Sciatic nerve (tissue), 2 donors: ENCODE measurements around the gene TMEM178B. TPM values are rescaled to one million over a fixed set of nuclear protein-coding genes. Genes with fewer than 3 reads are reported as not detected.
"Not testable (repeated sequence)": the region's sequence is repeated elsewhere in the genome, so short reads cannot be mapped to it uniquely, and the experiment has no call there.

Source experiments
- ATAC-seq: fragments of 200-7000 bp; cut with Tn5 transposase; one replicate; pipeline ENCODE4 v1.9.1; 2020; ENCODE audit warnings: mild to moderate bottlenecking, moderate library complexity
- DNase-seq: peaks from one replicate; pipeline ENCODE4 v3.0.0-alpha.2; 2020; ENCODE audit warnings: low spot score
- intact Hi-C: fragments of 100-400 bp; cut with DNase I; formaldehyde crosslinking; loops from one replicate; pipeline ENCODE4 v1.14.2; 2022
- total RNA-seq: library from RNA; stranded (reverse); fragmentation: NEBNext Ultra II Directional; extraction: Animal tissue kit (Norgen Biotek cat#: 25700); gene quantifications from one replicate; pipeline ENCODE4 v1.2.1, GENCODE V29; 2021
- donor health status: DM: no; HTN: no; CAD: no.
- donor health status: DM: no; HTN: no; CAD: no.

Gene TMEM178B
- total RNA-seq, 1 donor from 2014 or later: 1.1 TPM

- intact Hi-C loops: no loop called here
- DNase-seq: no peak
- ATAC-seq: no peak
These were observed 93.1 kb downstream of the TMEM178B start for GRCh38 chr7:141166926-141167325.

GRCh38 chr7:141167381-141167964, 93.6 kb downstream of the TMEM178B start:
- DNase-seq (no peak), ATAC-seq (no peak)
- intact Hi-C loops: no loop called here

- DNase-seq, ATAC-seq, intact Hi-C loops: not testable (repeated sequence)
These were observed 95.3 kb downstream of the TMEM178B start for GRCh38 chr7:141169157-141169556.

GRCh38 chr7:141175728-141176127, 101.9 kb downstream of the TMEM178B start:
- intact Hi-C loops, ATAC-seq, DNase-seq: not testable (repeated sequence)

GRCh38 chr7:141177120-141177519, 103.3 kb downstream of the TMEM178B start:
- ATAC-seq, intact Hi-C loops: not testable (repeated sequence)

GRCh38 chr7:141178486-141179135, 104.7 kb downstream of the TMEM178B start:
- ATAC-seq: no peak
- no peak for DNase-seq
- intact Hi-C loops: no loop called here

More at GRCh38 chr7:141177120-141177519, 103.3 kb downstream of the TMEM178B start:
- not testable (repeated sequence) for DNase-seq

GRCh38 chr7:141181812-141182211, 107.9 kb downstream of the TMEM178B start:
- intact Hi-C loops: loop anchor here (2.0 kb wide), 1 partner anchor 27 kb away; no protein-coding TSS in a partner anchor
- no peak for ATAC-seq
- DNase-seq: no peak

- intact Hi-C loops: no loop called here
- DNase-seq (no peak), ATAC-seq (no peak)
These were observed 110.8 kb downstream of the TMEM178B start for GRCh38 chr7:141184532-141185190.

GRCh38 chr7:141185369-141185967, 111.6 kb downstream of the TMEM178B start:
- no peak for DNase-seq
- intact Hi-C loops: no loop called here
- ATAC-seq: no peak

GRCh38 chr7:141189231-141189630, 115.4 kb downstream of the TMEM178B start:
- intact Hi-C loops: no loop called here
- no peak for ATAC-seq
- DNase-seq: no peak

GRCh38 chr7:141190495-141190894, 116.6 kb downstream of the TMEM178B start:
- DNase-seq (no peak), ATAC-seq (no peak)
- intact Hi-C loops: no loop called here

GRCh38 chr7:141191277-141191676, 117.4 kb downstream of the TMEM178B start:
- ATAC-seq (no peak), DNase-seq (no peak)
- intact Hi-C loops: no loop called here

- intact Hi-C loops: no loop called here
- no peak for ATAC-seq
- no peak for DNase-seq
These were observed 119.2 kb downstream of the TMEM178B start for GRCh38 chr7:141193066-141193465.

GRCh38 chr7:141195722-141196121, 121.9 kb downstream of the TMEM178B start:
- intact Hi-C loops, DNase-seq: not testable (repeated sequence)

GRCh38 chr7:141198194-141198958, 124.5 kb downstream of the TMEM178B start:
- ATAC-seq (no peak), DNase-seq (no peak)

More at GRCh38 chr7:141195722-141196121, 121.9 kb downstream of the TMEM178B start:
- ATAC-seq: not testable (repeated sequence)

GRCh38 chr7:141200191-141201108, 126.6 kb downstream of the TMEM178B start:
- no peak for ATAC-seq
- no peak for DNase-seq
- intact Hi-C loops: no loop called here

More at GRCh38 chr7:141198194-141198958, 124.5 kb downstream of the TMEM178B start:
- intact Hi-C loops: no loop called here

GRCh38 chr7:141201145-141201885, 127.5 kb downstream of the TMEM178B start:
- no peak for DNase-seq
- intact Hi-C loops: no loop called here
- ATAC-seq: no peak
